GM21723 (cell line): ENCODE results near the gene PRM3.

Experiments used
- ATAC-seq: cut with Tn5 transposase; IDR thresholded peaks from one replicate; pipeline ENCODE4 v1.9.1; 2021; ENCODE audit warnings: mild to moderate bottlenecking, moderate library complexity; ENCODE audit not compliant: unreplicated experiment

Gene PRM3

DNA sequence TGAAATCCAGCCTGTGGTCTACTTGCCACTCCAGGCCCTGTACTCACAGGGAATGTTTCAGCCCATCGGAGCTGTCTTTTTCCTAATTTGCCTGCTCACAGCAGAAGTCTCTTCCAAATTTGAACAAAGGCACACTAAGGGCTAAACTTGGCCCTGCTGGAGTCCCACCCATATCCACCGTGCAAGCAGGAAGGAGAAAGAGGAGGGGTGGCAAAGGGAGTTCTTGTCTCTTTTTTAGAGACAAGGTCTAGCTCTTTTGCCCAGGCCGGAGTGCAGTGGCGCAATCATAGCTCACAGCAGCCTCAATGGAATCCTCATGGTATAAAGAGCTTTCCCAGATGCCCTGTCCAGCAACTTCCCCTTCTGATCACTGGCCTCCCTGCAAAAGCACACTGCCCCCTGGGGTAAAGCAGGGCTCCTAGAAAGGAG, 10.4 kb upstream of the PRM3 start:
- ATAC-seq: no peak

DNA sequence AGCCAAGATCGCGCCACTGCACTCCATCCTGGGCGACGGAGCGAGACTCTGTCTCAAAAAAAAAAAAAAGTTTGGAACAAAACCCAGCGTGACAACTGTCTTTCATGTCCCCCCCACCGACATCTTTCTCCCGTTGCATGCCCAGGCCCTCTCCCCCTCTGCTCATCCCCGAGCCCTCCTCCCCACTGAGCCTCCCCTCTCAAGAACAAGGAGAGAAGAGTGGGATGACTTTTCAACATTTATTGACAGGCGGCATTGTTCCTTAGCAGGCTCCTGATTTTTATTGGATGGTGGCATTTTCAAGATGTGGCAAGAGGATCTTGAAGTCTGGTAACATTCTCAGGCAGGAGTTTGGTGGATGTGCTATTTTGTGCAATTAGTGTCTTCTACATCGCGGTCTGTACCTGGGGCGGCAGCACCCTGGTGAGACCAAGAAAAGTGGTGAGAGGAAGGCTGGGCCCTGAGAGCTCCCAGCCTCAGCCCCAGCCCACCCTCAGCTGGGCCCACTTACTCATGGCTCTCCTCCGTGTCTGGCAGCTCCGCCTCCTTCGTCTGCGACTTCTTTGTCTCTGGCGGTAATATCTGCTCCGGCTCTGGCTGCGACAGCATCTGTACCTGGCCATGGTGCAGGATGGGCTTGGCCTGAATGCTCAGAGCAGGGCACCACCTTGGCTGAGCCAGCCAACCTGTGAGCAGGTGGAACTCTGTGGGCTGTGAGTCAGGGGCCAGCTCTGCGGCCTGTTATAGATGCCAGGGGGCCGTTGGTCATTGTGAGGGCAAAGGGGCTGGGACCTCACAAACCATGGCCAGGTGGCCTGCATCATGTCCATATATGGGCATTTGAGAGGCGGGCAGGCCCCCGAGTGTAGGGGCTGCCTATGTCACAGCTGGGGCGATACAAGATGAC, 7.4 kb upstream of the PRM3 start, which contains the start of gene PRM1:
TSS of gene PRM1 (minus strand) at position 715 of the 907 bp plus-strand sequence. CDS start at position 623, 92 bp downstream.
- no peak for ATAC-seq

DNA sequence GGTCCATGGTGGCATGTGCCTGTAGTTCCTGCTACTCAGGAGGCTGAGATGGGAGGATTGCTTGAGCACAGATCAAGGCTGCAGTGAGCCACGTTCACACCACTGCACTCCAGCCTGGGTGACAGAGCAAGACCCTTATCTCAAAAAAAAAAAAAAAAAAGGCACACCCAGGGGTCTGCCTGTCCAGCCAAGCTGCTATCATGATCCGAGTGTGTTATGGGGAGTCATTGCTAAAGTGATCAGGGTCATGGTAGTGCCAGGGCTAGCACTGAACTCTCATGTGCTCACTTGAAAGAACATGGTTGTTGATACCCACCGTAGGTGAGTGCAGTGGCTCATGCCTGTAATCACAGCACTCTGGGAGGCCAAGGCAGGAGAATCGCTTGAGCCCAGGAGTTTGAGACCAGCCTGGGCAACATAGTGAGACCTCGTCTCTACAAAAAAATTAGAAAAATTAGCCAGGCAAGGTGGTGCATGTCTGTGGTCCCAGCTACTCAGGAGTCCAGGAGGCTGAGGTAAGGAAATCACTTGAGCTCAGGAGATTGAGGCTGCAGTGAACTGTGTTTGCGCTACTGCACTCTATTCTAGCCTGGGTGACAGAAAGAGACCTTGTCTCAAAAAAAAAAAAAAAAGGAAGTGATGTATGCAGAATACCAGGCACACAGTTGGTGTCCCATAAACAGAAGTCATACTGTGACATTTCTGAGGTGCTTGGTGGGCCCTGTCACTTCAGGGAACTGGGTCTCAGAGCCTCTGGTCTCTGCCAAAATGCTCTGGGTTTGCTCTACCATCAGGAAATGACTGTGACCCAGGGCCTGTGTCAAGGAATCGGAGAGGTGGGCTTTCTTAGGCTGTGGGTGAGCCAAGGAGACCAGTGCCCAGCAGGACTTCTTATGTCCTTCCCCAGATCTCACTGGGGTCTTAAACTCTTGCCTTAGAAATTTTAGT, 5.5 kb upstream of the PRM3 start:
- no peak for ATAC-seq

DNA sequence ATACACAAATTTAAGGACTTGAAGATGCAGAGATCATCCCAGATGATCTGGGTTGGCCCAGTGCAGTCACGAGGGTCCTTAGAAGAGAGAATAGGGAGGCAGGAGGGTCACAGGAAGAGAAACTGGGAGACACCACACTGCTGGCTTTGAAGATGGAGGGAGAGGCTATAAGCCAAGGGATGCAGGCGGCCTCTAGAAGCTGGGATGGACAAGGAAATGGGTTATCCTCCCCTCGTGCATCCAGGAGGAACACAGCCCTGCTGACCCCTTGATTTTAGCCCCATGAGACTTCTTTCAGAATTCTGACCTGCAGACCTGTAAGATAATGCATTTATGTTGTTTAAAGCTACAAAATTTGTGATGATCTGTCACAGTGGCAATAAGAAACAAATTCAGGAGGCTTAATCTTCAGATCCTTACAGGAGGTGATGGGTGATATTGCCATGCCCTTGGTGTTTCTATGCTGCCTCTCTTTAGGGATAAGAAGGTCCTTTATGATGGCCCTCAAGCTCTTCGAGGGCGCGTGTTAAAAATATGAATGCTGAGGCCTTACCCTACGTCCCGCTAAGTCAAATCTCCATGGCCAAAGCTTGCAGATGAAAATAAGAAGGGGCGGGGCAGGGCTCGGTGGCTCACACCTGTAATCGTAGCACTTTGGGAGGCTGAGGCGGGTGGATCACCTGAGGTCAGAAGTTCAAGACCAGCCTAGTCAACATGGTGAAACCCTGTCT, 4.3 kb upstream of the PRM3 start:
- no peak for ATAC-seq

DNA sequence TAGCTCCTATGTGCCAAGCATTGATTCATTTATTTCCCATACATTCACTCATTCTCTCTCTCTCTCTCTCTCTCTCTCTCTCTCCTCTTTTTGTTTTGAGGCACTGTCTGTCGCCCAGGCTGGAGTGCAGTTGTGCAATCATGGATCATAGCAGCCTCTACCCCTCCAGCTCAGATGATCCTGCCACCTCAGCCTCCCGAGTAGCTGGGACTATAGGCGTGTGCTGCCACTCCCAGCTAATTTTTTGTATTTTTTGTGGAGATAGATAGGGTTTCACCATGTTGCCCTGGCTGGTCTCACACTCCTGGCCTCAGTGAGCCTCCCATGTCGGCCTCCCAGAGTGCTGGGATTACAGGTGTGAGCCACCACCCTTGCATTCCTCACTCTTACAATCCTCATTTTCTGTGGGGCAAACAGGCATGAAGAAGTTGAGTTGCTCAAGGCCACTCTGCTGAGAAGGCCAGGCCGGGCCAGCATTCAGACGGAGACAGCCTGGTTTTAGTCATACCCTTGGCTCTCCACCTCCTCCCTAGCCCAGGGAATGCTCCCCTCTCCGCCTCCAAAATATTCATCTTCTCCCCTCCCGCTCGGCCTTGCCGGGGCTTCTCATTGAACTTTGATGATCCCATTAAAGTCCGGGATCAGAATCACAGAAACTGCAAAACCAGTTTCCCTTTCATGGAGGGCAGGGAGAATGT, 3.6 kb upstream of the PRM3 start:
- no peak for ATAC-seq

DNA sequence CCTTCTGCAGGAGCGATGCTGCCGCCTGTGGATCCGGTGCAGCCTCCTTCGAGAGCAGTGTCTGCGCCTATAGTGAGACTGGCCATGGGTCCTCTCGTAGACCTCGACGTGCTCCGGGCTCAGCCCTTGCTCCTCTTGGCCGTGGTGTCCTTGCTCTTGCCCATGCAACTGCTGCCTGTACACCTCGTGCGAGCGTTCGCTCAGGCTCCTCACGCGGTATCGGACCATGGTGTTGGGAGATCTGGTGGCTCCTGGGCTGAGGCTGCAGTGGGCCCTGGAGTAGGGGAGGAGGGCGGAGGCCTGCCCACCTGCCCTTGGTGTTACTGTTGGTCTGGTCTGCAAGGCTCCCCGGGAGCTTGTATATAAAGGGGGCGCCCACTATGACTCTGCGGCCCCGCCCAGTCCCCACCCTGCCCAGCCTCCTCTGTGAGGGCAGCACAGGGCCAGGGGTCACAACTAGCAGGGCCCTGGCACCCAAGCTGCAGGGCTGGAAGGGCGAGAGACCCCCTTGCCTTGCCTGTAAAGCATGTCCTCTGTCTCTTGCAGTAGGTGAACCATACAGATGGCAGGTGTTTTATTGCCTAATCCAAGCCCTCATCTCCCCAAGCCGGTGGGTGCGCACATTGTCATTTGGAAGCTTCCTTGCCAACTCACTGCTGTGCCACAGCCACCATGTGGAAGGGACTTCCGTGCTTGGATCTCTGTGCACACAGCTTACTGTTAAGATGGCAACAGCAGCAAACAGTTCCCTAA, 2.9 kb upstream of the PRM3 start, which contains the start of gene PRM2:
TSS of gene PRM2 (minus strand) at position 338 of the 753 bp plus-strand sequence. CDS start at position 228, 110 bp downstream.
- ATAC-seq: no peak

DNA sequence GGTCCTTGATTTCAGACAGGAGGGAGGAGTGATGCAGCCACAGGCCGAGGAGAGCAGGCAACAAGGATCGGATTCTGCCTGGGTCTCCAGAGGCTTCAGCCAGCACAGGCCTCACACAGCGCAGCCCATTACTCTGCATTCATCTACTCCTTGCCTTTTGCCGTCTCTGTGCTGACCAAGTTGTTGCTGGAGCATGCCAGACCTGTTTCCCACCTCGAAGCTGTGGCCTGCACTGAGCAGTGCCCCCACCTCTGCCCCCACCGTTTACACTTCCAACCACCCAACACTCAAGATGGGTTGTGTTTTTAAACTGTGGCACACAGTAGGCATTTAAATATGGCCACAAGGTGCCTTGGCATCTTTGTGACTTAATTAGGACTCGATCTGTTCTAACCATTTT, 1.5 kb upstream of the PRM3 start:
- ATAC-seq: no peak

DNA sequence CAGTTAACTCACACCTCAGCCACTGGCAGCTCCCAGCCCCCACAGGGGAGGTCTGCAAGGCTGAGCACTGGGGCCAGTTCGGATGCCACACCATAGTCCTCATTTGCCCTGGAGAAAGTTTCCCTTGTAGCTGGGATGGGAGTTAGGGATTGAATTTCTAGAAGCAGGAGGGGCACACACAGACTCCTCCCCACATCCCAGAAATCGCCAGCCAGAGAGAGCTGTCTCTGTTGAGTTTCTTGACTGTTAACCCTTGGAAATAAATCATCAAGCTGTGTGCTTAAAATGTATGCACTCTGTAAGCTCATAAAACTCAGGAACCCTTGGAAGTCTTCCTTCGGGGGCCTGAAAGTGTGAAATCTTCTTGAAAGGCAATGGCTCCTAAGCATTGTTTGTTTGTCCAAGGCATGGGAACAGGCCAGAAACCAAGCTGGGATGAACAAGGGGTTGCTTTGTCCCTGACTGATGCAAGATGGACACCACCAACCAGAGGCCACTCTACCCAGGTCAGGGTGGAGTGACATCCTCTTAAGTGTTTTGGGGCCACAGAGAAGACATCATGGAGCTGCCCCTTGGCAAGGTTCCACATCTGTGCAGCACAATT, 394 bp upstream of the PRM3 start:
- ATAC-seq: no peak

DNA sequence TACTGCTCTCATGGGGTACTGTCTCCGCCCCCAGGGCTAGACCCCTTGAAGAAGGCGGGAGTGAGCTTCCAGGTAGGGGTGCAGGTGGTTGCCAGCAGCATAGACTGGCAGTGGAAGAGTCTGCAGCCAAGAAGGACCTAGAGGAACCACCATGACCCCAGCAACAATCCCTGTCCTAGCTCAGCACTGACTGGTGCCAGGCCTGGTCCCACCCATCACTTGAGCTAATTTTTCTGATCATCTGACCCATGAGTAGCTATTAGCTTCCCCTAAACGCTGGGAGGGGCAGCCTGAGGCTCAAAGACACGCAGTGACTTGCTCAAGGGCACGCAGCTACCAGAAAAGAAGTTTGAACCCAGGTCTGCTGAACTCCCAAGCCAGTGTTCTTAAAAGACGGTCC, 945 bp downstream of the PRM3 start:
- ATAC-seq: no peak

DNA sequence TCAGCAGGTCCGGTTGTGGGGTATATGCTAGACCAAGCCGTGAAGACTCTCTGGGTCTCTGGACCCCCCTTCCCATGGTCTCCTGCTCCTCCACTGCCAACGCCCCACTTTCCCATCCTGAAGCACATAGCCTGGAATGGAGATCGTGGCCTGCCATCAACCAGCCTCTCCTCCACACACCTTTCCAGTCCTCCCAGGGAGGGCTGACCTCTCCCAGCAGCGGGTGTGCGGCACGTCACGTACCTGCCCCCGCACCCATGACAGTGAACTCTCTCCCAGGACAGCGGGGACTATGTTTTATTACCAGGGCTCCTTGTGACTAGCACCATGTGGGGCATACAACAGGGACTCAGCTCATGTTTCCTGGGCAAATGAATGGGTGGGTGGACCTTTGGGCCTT, 1.8 kb downstream of the PRM3 start:
- ATAC-seq: no peak

DNA sequence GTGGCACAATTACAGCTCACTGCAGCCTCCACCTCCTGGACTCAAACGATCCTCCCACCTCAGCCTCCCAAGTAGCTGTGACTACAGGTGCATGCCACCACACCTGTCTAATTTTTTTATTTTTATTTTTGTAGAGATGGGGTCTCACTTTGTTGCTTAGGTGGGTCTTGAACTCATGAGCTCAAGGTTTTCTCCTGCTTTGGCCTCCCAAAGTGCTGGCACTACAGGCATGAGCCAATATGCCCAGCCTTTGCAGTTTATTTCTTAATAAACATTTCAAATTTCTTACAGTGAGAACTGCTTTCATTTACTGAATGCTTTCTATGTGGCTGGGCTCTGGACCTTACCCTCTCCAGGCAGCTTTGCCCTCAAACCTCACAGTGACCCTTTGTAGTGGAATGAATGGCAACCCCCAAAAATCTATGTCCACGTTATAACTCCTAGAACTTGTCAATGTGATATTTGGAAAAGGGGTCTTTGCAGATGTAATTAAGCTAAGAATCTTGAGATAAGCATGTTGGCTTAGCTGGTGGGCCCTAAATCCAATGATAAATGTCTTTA, 2.7 kb downstream of the PRM3 start:
- no peak for ATAC-seq

DNA sequence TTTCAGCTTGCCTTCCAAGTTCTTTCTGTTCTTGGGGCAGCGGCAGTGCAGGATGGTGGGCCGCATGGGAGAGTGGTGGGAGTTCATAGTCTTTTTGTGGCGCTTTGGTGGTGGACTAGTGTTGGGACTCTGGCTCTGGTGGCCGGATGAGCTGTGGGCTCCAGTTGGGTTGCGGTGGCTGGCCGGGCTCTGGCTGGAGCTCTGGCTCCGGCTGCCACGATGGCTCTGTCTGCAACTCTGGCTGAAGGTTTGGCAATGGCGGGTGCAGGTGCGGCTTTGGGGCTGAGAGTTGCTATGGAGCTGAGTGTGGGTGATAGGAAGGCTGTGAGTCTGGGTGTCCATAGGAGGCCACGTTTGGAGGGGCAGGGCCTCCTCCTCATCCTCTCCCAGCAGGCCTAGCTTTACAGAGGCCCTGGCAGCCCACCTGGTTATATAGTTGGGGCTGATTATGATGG, 4.5 kb downstream of the PRM3 start, which contains the start of gene TNP2:
TSS of gene TNP2 (minus strand) at position 405 of the 455 bp plus-strand sequence. CDS start at position 342, 63 bp downstream.
- no peak for ATAC-seq

DNA sequence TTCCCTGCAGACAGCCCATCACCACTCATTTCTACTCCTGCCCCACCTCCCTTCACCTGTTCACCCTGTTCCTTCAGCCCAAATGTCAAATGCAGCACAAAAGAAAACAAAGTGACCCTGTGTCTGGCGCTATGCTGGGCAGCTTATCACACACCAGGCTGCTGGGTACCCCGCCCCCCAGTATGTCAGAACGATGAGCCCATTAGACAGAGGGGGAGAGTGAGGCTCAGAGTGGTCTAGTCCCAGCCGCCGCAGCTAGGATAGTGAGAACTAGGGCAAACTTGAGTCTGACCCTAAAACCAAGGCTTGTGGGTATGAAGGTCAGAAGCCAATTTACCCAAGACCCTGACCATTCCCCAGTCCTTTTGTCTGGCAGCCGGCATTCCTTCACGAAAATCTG, 8.3 kb downstream of the PRM3 start:
- no peak for ATAC-seq

DNA sequence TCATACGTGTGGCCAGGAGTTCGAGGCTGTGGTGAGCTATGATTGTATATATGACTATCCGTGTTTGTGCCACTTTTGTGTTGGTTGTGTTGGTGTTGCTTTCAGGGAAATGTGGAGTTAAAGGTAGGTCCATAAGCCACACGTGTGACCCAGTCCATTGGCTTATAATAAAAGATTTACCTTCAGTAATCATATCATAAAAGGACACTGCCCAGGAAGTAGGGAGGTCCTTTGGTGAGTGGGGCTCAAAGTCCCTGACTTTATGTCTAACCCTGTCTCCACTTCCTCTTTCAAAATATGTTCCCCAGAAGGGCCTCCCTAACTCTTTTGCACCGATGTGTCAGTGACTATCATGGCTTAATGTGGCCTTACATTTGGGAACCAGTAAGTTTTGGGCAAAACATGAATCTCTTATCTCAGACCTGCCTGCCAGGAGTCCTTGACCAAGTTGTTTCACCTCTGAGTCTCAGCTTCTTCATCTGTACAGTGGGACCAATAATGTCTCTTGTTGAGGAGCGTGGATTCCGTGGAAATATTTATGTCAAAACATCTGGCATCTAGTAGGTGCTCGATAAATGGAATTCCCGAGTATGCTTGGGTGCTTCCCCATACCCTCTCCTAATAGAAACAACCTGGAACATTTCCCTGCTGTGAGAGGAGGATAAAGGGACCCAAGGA, 9.1 kb downstream of the PRM3 start:
- ATAC-seq: no peak

DNA sequence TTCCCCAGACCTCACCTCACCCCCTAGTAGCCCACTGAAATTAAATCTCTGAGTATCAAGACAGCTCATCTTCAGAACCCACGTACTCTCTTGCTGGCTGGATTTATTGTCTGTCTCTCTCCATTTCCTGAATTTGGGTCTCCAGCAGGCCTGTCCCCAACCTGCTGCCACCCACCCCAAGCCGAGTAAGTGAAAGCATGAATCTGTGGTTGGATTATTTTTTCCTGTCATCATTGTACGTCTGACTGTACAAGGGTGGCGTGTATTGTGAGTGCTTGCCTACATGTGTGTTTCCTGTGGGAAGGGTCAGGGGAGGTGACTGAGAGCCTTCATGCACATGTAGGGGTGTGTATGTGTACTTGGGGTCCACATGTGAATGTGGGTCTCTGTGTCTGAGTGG, 9.7 kb downstream of the PRM3 start:
- no peak for ATAC-seq

DNA sequence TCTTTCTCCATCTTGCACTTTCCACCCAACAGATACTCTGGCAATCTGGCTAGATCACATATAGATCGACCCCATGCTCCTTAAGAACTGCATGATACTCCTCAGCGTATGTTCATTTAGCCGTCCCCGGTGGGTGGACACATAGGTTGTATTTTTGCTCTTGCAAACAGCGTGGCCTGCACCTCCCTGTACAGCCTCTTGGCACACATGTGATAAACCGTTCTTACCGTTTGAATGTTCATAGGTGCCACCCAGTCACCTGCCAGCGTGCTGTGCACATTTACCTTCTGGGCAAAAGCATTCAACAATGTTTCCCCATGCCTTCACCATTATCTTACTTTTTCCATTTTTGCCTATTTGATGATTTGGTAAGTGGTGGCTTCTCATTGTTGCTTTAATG, 10.5 kb downstream of the PRM3 start:
- no peak for ATAC-seq

DNA sequence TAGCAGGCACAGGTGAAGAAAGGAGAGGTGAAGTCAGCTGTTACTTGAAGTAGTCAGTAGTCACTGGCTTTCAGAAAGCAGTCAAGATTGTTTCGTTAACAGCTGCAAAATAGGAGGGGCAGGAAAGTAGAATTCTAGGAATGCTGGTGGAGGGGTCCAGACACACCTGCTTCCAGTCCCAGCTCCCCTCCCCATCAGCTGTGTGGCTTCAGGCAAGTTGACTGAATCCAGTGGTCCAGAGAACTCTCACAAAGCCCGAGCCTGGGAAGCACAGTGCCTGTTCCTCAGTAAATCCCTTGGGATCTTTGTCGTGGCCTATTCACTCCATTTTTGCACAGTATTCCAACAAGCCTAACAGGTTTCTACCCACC, 12.8 kb downstream of the PRM3 start:
- no peak for ATAC-seq
